K562 (cell line): ENCODE results near the gene TNFRSF13B. TPM values are rescaled to one million over a fixed set of nuclear protein-coding genes. Genes with fewer than 3 reads are reported as not detected.
A peak's percentile ranks its signal among the peaks of the same experiment; 100 is the strongest.

Experiments
- ARID1B ChIP-seq: fragments of 450-650 bp; IDR thresholded peaks from 2 replicates; pipeline ENCODE4 v1.6.1; 2016; ENCODE audit warnings: antibody characterized with exemption, mild to moderate bottlenecking, inconsistent platforms
- ATF1 ChIP-seq, 2 experiments: fragments of 450-650 bp in 1 of 2; IDR thresholded peaks; 2 replicates each; pipeline ENCODE4 v1.6.1; 2016; ENCODE audit warnings: missing compliant biosample characterization in 1 of 2, missing genetic modification characterization in 1 of 2
- BDP1 ChIP-seq: IDR thresholded peaks from 3 replicates; pipeline ENCODE4 v1.6.1; 2011; ENCODE audit not compliant: insufficient read length, insufficient read depth
- CHCHD3 ChIP-seq: fragments of 250-450 bp; sonication (Bioruptor Pico); IDR thresholded peaks from 2 replicates; pipeline ENCODE4 v2.1.2; 2022; ENCODE audit warnings: mild to moderate bottlenecking
- HSF4 ChIP-seq: fragments of 250-450 bp; sonication (Bioruptor Pico); IDR thresholded peaks from 2 replicates; pipeline ENCODE4 v2.1.2; 2022; ENCODE audit warnings: mild to moderate bottlenecking, moderate library complexity, borderline replicate concordance
- JUNB ChIP-seq: fragments of 450-650 bp; formaldehyde crosslinking; conservative IDR thresholded peaks from 2 replicates; pipeline ENCODE4 v1.4.0; 2020; ENCODE audit warnings: mild to moderate bottlenecking
- MEF2D ChIP-seq: conservative IDR thresholded peaks from 2 replicates; pipeline ENCODE4 v1.6.1; 2016; ENCODE audit warnings: low read depth, missing genetic modification characterization, missing compliant biosample characterization
- NEUROD1 ChIP-seq: fragments of 150-350 bp; IDR thresholded peaks from 2 replicates; pipeline ENCODE4 v1.6.1; 2014; ENCODE audit warnings: borderline replicate concordance, low read length, low read depth; ENCODE audit not compliant: partially characterized antibody
- PHF8 ChIP-seq: fragments of 200-600 bp; sonication (generic); IDR thresholded peaks from 2 replicates; pipeline ENCODE4 v1.6.1; 2012; ENCODE audit warnings: mixed run types, mild to moderate bottlenecking, inconsistent platforms, low read length, moderate library complexity, borderline replicate concordance
- POLR2A ChIP-seq: fragments of 450-650 bp; conservative IDR thresholded peaks from 2 replicates; pipeline ENCODE4 v1.6.1; 2016
- SIN3A ChIP-seq, 2 experiments: fragments of 150-350 bp in 1 of 2; IDR thresholded peaks; 2 replicates each; pipeline ENCODE4 v1.6.1; 2011 to 2016; ENCODE audit warnings: borderline replicate concordance in 2 of 2, low read depth in 2 of 2, low read length in 2 of 2, mild to moderate bottlenecking in 2 of 2, moderate library complexity in 2 of 2; ENCODE audit not compliant: control insufficient read depth in 1 of 2
- TARDBP ChIP-seq: fragments of 450-650 bp; IDR thresholded peaks from 2 replicates; pipeline ENCODE4 v1.6.1; 2016
- ZNF124 ChIP-seq: sonication (generic); formaldehyde crosslinking; IDR thresholded peaks from 2 replicates; pipeline ENCODE4 v1.8.1; 2022; ENCODE audit warnings: missing genetic modification reagents
- ZNF282 ChIP-seq: sonication (generic); formaldehyde crosslinking; IDR thresholded peaks from 2 replicates; pipeline ENCODE4 v1.8.1; 2023; ENCODE audit warnings: missing genetic modification reagents
- ZNF785 ChIP-seq: fragments of 250-450 bp; sonication (Bioruptor Pico); IDR thresholded peaks from 2 replicates; pipeline ENCODE4 v1.4.0; 2020; ENCODE audit warnings: mild to moderate bottlenecking
- polyA plus RNA-seq, 8 experiments: library from polyadenylated mRNA; depleted of rRNA in 4 of 8; stranded (reverse) in 5 of 8; unstranded in 3 of 8; fragments of >200 nt; fragmentation: Nextera tagmentation in 2 of 8; fragmentation: Illumina TruSeq in 1 of 8; extraction: Ambion mirVana in 2 of 8; extraction: Trizol in 1 of 8; gene quantifications; 2 replicates each; pipeline versions ENCODE4 v1.2.1 to v1.2.3, GENCODE V29; 2011 to 2014; ENCODE audit warnings: inconsistent platforms in 1 of 8, missing spikeins in 1 of 8
- total RNA-seq, 7 experiments: library from RNA; depleted of rRNA in 6 of 7; stranded (reverse); fragments of >200 nt in 6 of 7; fragmentation: Illumina TruSeq in 2 of 7; extraction: Trizol in 2 of 7; gene quantifications; 2 replicates each; pipeline versions ENCODE4 v1.2.1 to v1.2.3, GENCODE V29; 2011 to 2021; ENCODE audit warnings: low replicate concordance in 1 of 7
- TF ChIP-seq, protein P1 (sequence below): fragments of 250-450 bp; sonication (Bioruptor Pico); IDR thresholded peaks from 2 replicates; pipeline ENCODE4 v1.5.0; 2021; ENCODE audit warnings: mild to moderate bottlenecking, moderate library complexity
- TF ChIP-seq, protein P2 (sequence below): fragments of 450-650 bp; formaldehyde crosslinking; IDR thresholded peaks from 2 replicates; pipeline ENCODE4 v1.4.0; 2020; ENCODE audit warnings: mild to moderate bottlenecking, moderate library complexity
- TF ChIP-seq, protein P3 (sequence below): sonication (generic); formaldehyde crosslinking; IDR thresholded peaks from 2 replicates; pipeline ENCODE4 v1.8.0; 2023; ENCODE audit warnings: mild to moderate bottlenecking, missing genetic modification reagents

The TNFRSF13B gene
- total and polyA plus RNA-seq, 9 of the 15 experiments (the other 6 are each of a cell fraction or from before 2014, with no cell fraction given), result not detected

DNA sequence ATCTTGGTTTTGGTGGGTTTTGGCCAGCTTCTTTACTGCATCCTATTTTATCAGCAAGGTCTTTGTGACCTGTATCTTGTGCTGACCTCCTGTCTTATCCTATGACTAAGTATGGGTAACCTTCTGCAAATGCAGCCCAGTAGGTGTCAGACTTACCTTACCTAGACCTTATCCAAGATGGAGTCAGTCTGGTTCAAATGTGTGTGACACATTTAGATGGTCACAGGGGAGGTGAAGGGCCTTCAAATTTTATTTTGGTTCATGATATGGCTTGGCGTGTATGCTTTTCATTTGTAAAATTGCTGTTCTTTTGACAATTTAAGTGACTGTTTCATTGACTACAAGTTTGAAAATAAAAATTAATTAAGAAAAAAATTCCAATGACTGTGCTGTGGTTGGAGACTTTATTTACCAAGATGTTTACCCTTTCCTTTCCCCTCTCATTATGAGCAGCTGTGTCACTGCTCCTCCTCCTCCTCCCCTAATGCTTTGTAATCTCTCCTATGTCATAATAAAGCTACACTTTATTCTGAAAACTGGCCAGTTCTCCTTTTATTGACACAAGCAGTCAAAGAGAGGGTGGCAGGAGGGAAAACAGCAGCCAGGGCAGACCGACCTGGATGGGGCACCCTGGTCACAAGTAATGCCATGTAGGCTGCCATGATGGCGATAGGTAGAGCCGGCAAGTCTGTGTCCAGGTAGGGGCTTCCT is 49.4 kb downstream of the TNFRSF13B start (continued):
- TF ChIP-seq, protein P1, sequence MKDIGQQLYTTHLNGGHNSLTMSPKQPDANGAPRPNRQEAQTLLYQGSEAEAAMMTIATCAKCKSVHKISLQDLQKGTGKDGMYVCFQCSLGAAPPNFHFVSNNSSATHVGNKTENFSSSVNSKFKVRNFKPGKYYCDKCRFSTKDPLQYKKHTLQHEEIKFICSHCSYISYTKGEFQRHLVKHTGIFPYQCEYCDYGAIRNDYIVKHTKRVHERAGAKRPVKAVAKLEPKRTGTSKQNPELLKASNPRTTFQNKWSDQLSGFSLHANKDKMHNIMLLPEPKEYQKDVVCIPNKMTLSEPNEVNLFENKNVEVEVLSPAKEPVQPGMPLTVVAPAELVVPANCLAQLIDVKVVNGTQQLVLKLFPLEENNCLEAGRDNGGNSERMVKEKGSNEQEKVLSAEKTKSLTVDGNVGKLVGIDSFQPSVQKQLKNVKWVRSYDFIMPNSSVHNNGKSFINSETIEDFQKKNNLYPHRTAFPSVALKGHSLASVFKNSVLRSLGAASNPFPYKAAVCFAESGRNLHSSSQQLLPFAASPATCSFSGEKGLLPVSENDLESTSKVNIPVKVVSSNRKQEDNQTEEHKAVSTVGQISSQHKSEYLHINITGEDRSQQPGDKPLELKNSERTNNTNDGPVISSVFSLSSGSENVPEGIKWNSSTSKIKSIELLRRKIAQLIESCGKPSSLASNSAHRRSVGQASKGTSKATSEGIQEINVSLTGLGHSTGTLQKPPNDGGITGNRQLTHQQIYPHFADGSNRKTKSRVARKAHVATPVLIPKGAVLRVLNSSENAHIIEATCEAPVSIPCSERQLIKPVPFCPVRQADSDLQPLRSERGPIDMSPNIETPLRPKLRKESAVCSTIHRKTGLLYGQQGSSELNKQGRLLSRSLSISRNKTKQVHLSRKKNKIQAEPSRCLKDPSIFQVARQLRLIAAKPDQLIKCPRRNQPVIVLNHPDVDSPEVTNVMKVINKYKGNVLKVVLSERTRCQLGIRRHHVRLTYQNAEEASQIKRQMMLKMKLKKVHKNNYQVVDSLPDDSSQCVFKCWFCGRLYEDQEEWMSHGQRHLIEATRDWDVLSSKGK (CRISPR knock-in tag), result no peak
- TF ChIP-seq CHCHD3, result no peak
- no peak for TF ChIP-seq ARID1B
- peak; percentile 50; the same call in 1 of the 2 replicates for TF ChIP-seq MEF2D (tag)
- no peak for TF ChIP-seq PHF8
- TF ChIP-seq ZNF282 (CRISPR knock-in tag), result no peak
- no peak for TF ChIP-seq ATF1 (CRISPR knock-in tag; IDR thresholded peaks at IDR 0.05)
- TF ChIP-seq ATF1 (tag; IDR thresholded peaks at IDR 0.05), result no peak
- TF ChIP-seq POLR2A, result no peak
- no peak for TF ChIP-seq NEUROD1
- TF ChIP-seq HSF4 (CRISPR knock-in tag), result no peak
- TF ChIP-seq, protein P2, sequence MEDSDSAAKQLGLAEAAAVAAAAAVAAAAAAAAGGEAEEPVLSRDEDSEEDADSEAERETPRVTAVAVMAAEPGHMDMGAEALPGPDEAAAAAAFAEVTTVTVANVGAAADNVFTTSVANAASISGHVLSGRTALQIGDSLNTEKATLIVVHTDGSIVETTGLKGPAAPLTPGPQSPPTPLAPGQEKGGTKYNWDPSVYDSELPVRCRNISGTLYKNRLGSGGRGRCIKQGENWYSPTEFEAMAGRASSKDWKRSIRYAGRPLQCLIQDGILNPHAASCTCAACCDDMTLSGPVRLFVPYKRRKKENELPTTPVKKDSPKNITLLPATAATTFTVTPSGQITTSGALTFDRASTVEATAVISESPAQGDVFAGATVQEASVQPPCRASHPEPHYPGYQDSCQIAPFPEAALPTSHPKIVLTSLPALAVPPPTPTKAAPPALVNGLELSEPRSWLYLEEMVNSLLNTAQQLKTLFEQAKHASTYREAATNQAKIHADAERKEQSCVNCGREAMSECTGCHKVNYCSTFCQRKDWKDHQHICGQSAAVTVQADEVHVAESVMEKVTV (CRISPR knock-in tag), result no peak
- TF ChIP-seq TARDBP, result no peak
- TF ChIP-seq, protein P3, sequence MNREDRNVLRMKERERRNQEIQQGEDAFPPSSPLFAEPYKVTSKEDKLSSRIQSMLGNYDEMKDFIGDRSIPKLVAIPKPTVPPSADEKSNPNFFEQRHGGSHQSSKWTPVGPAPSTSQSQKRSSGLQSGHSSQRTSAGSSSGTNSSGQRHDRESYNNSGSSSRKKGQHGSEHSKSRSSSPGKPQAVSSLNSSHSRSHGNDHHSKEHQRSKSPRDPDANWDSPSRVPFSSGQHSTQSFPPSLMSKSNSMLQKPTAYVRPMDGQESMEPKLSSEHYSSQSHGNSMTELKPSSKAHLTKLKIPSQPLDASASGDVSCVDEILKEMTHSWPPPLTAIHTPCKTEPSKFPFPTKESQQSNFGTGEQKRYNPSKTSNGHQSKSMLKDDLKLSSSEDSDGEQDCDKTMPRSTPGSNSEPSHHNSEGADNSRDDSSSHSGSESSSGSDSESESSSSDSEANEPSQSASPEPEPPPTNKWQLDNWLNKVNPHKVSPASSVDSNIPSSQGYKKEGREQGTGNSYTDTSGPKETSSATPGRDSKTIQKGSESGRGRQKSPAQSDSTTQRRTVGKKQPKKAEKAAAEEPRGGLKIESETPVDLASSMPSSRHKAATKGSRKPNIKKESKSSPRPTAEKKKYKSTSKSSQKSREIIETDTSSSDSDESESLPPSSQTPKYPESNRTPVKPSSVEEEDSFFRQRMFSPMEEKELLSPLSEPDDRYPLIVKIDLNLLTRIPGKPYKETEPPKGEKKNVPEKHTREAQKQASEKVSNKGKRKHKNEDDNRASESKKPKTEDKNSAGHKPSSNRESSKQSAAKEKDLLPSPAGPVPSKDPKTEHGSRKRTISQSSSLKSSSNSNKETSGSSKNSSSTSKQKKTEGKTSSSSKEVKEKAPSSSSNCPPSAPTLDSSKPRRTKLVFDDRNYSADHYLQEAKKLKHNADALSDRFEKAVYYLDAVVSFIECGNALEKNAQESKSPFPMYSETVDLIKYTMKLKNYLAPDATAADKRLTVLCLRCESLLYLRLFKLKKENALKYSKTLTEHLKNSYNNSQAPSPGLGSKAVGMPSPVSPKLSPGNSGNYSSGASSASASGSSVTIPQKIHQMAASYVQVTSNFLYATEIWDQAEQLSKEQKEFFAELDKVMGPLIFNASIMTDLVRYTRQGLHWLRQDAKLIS (CRISPR knock-in tag), result no peak
- TF ChIP-seq SIN3A (IDR thresholded peaks at IDR 0.05; ENCODE audit: borderline replicate concordance in 2 of 2, control insufficient read depth in 1 of 2, low read depth in 2 of 2, low read length in 2 of 2), result no peak
- TF ChIP-seq ZNF785, result no peak
- TF ChIP-seq JUNB (CRISPR knock-in tag), result no peak
- no peak for TF ChIP-seq ZNF124 (CRISPR knock-in tag)
- no peak for TF ChIP-seq BDP1
